ENCODE data around the gene PRSS8. TPM values are rescaled to one million over a fixed set of nuclear protein-coding genes. Genes with fewer than 3 reads are reported as not detected.

PRSS8 gene
- total and polyA plus RNA-seq, 5 experiments from 2014 or later: not detected

DNA sequence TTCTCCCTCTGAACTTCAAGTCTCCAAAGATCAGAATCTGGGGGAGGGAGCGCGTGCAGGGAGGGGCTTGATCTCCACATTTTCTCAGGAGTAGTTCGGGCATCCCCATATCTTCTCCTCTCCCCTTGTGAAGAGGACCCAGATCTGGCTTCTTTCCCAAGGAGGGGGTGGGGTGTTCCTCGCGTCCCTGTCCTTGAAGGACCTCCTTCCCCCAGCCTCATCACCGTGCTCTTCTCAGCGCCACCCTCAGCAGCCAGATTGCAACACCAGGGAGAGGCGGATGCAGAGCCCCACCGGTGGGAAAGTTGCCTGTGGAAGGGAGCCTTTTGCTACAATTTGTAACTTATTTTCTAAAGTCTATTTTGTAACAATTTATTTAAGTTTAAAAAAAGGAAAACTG, 52.4 kb downstream of the PRSS8 start:
- ATAC-seq: no peak
- POLR2A ChIA-PET: interaction anchor here (0.7 kb wide), 1 partner anchor 37 kb away, joined by 3 read pairs; no protein-coding TSS in a partner anchor
- no peak for DNase-seq
- H3K4me3 Mint-ChIP-seq: no peak overlapping the region
- no peaks in the 10 kb centered on the region for H3K9me3 Mint-ChIP-seq
- H3K4me1 Mint-ChIP-seq: peaks cover 11 to 35% (median 26%) of the 10 kb centered on the region in 4 donors
- peaks cover 0 to 50% (median under 1%) of the 10 kb centered on the region in 3 donors for H3K36me3 Mint-ChIP-seq
- H3K27ac Mint-ChIP-seq: no peak overlapping the region
- no peaks in the 10 kb centered on the region for H3K27me3 Mint-ChIP-seq

- no peak for ATAC-seq
- Mint-ChIP-seq H3K4me3 (peak overlapping the region in 1 of 10 donors; percentile 11), H3K4me1 (peaks cover 11 to 40% (median 29%) of the 10 kb centered on the region in 4 donors), H3K27me3 (no peaks in the 10 kb centered on the region), H3K27ac (peak overlapping the region in 6 of 10 donors; percentile 20 to 84 (median 69)), H3K9me3 (no peaks in the 10 kb centered on the region), H3K36me3 (peaks cover 0 to 56% (median 7%) of the 10 kb centered on the region in 3 donors)
- peak in 1 of 10 donors; percentile 35 for DNase-seq
- POLR2A ChIA-PET: interaction anchor here (0.6 to 0.7 kb wide), 2 partner anchors 38 to 393 kb away, joined by 3 read pairs; no protein-coding TSS in a partner anchor
These were observed 53.0 kb downstream of the PRSS8 start for GRCh38 chr16:31082368-31083045.

Other genes with a start within 250 kb of the PRSS8 start
- gene BCL7C, start 241.7 kb downstream of the PRSS8 start, total RNA-seq: 10 to 100 TPM; 24.2 to 24.6 TPM
- 10 to 100 TPM; 33.9 to 38.8 (median 34.7) TPM for gene BCL7C, start 241.7 kb downstream of the PRSS8 start, polyA plus RNA-seq
- 1 to 10 TPM; 1.0 to 1.3 TPM for gene CTF1, start 239.1 kb downstream of the PRSS8 start, total RNA-seq
- under 1 TPM in 1 of 3 donors, not detected in 2; 0.14 TPM for gene CTF1, start 239.1 kb downstream of the PRSS8 start, polyA plus RNA-seq
- gene FBXL19, start 212.2 kb downstream of the PRSS8 start, total RNA-seq: 10 to 100 TPM; 13.1 to 16.8 TPM
- gene FBXL19, start 212.2 kb downstream of the PRSS8 start, polyA plus RNA-seq: under 1 TPM; 0.06 to 0.29 (median 0.16) TPM
- gene ORAI3, start 186.7 kb downstream of the PRSS8 start, total RNA-seq: 10 to 100 TPM; 18.6 to 20.8 TPM
- gene ORAI3, start 186.7 kb downstream of the PRSS8 start, polyA plus RNA-seq: 10 to 100 TPM; 15.2 to 16.0 (median 15.5) TPM
- gene SETD1A, start 178.0 kb downstream of the PRSS8 start, total RNA-seq: 10 to 100 TPM; 39.5 to 44.3 TPM
- gene SETD1A, start 178.0 kb downstream of the PRSS8 start, polyA plus RNA-seq: 1 to 10 TPM in 1 of 3 donors, under 1 TPM in 2; 0.35 to 2.0 (median 0.77) TPM
- gene HSD3B7, start 150.5 kb downstream of the PRSS8 start, total RNA-seq: 1 to 10 TPM; 1.2 to 1.9 TPM
- under 1 TPM in 2 of 3 donors, not detected in 1; 0.07 to 0.08 TPM for gene HSD3B7, start 150.5 kb downstream of the PRSS8 start, polyA plus RNA-seq
- 1 to 10 TPM; 2.9 to 3.9 TPM for gene STX1B, start 125.1 kb downstream of the PRSS8 start, total RNA-seq
- gene STX1B, start 125.1 kb downstream of the PRSS8 start, polyA plus RNA-seq: under 1 TPM in 2 of 3 donors, not detected in 1; 0.07 to 0.49 TPM
- gene STX4, start 102.2 kb downstream of the PRSS8 start, total RNA-seq: 100 to 1,000 TPM in 1 of 2 experiments, 10 to 100 TPM in 1; 97.9 to 100 TPM
- gene STX4, start 102.2 kb downstream of the PRSS8 start, polyA plus RNA-seq: 10 to 100 TPM; 23.2 to 31.3 (median 23.7) TPM
- gene ZNF668, start 61.5 kb downstream of the PRSS8 start, total RNA-seq: 10 to 100 TPM; 11.7 to 13.7 TPM
- gene ZNF668, start 61.5 kb downstream of the PRSS8 start, polyA plus RNA-seq: 1 to 10 TPM; 4.2 to 9.1 (median 7.5) TPM
- gene ZNF646, start 61.3 kb downstream of the PRSS8 start, total RNA-seq: 10 to 100 TPM; 33.2 to 35.7 TPM
- gene ZNF646, start 61.3 kb downstream of the PRSS8 start, polyA plus RNA-seq: 1 to 10 TPM; 2.8 to 9.1 (median 4.0) TPM
- 10 to 100 TPM; 11.1 to 11.4 TPM for gene PRSS53, start 46.8 kb downstream of the PRSS8 start, total RNA-seq
- gene PRSS53, start 46.8 kb downstream of the PRSS8 start, polyA plus RNA-seq: under 1 TPM; 0.49 to 0.54 (median 0.51) TPM
- 10 to 100 TPM; 42.0 to 47.8 TPM for gene VKORC1, start 40.9 kb downstream of the PRSS8 start, total RNA-seq
- gene VKORC1, start 40.9 kb downstream of the PRSS8 start, polyA plus RNA-seq: 100 to 1,000 TPM in 1 of 3 donors, 10 to 100 TPM in 2; 98.2 to 109 (median 99.1) TPM
- gene BCKDK, start 27.3 kb downstream of the PRSS8 start, total RNA-seq: 10 to 100 TPM; 17.1 to 19.7 TPM
- gene BCKDK, start 27.3 kb downstream of the PRSS8 start, polyA plus RNA-seq: 10 to 100 TPM; 20.8 to 30.8 (median 23.4) TPM
- gene KAT8, start 18.1 kb downstream of the PRSS8 start, total RNA-seq: 100 to 1,000 TPM; 118 to 123 TPM
- gene KAT8, start 18.1 kb downstream of the PRSS8 start, polyA plus RNA-seq: 10 to 100 TPM; 58.0 to 90.5 (median 67.4) TPM
- under 1 TPM; 0.63 to 0.83 TPM for gene PRSS36, start 14.3 kb upstream of the PRSS8 start, total RNA-seq
- 1 to 10 TPM in 2 of 3 donors, under 1 TPM in 1; 0.79 to 3.5 (median 1.4) TPM for gene PRSS36, start 14.3 kb upstream of the PRSS8 start, polyA plus RNA-seq
- 100 to 1,000 TPM; 607 to 637 TPM for gene FUS, start 44.4 kb upstream of the PRSS8 start, total RNA-seq
- gene FUS, start 44.4 kb upstream of the PRSS8 start, polyA plus RNA-seq: 100 to 1,000 TPM; 118 to 163 (median 149) TPM
- gene PYCARD, start 67.0 kb upstream of the PRSS8 start, total RNA-seq: 10 to 100 TPM; 22.0 to 22.2 TPM
- 10 to 100 TPM; 39.3 to 65.2 (median 39.7) TPM for gene PYCARD, start 67.0 kb upstream of the PRSS8 start, polyA plus RNA-seq
- gene TRIM72, start 78.4 kb upstream of the PRSS8 start, total RNA-seq: not detected
- not detected for gene TRIM72, start 78.4 kb upstream of the PRSS8 start, polyA plus RNA-seq
- not detected for gene PYDC1, start 81.4 kb upstream of the PRSS8 start, total RNA-seq
- not detected for gene PYDC1, start 81.4 kb upstream of the PRSS8 start, polyA plus RNA-seq
- 1 to 10 TPM; 1.5 to 1.8 TPM for gene ITGAM, start 124.2 kb upstream of the PRSS8 start, total RNA-seq
- 1 to 10 TPM in 1 of 3 donors, under 1 TPM in 2; 0.21 to 6.5 (median 0.77) TPM for gene ITGAM, start 124.2 kb upstream of the PRSS8 start, polyA plus RNA-seq
- gene ITGAX, start 219.4 kb upstream of the PRSS8 start, total RNA-seq: under 1 TPM; 0.80 to 0.88 TPM
- 1 to 10 TPM in 1 of 3 donors, under 1 TPM in 2; 0.03 to 1.1 (median 0.06) TPM for gene ITGAX, start 219.4 kb upstream of the PRSS8 start, polyA plus RNA-seq